HCT116 (cell line): ENCODE data around the gene GMDS. TPM values are rescaled to one million over a fixed set of nuclear protein-coding genes. Genes with fewer than 3 reads are reported as not detected.

Experiments
- ATAC-seq: fragments of 200-7000 bp; cut with Tn5 transposase; 2 replicates; pipeline ENCODE4 v1.9.1; 2020; ENCODE audit warnings: mild to moderate bottlenecking, moderate library complexity
- BruUV-seq: library from RNA; stranded (reverse); fragments of 400-500 nt; replicated peaks from 2 replicates; lab custom pipeline; 2021; lab: Mats Ljungman, UMichigan
- CTCF ChIA-PET: fragments of 300-600 bp; sonication (Branson Sonifier 250); formaldehyde crosslinking; loops from one replicate; lab custom pipeline; 2021; ENCODE audit warnings: antibody characterized with exemption; lab: Charles Lee
- POLR2A ChIA-PET: fragments of 300-600, 350-600 bp; sonication (Branson Sonifier 250); formaldehyde crosslinking; loops from one replicate; lab custom pipeline; 2021; ENCODE audit warnings: antibody characterized with exemption; lab: Charles Lee
- RAD21 ChIA-PET, 2 experiments: fragments of 300-600 bp; sonication (Branson Sonifier 250); formaldehyde crosslinking; loops; one replicate each; lab custom pipeline; 2023; ENCODE audit warnings: low total read pairs in 2 of 2; ENCODE audit not compliant: uncharacterized antibody in 2 of 2, unreplicated experiment in 2 of 2, low non-redundant PET in 1 of 2; lab: Charles Lee
- DNase-seq: peaks from one replicate; pipeline ENCODE4 v3.0.0-alpha.2; 2010; ENCODE audit warnings: low read depth, low spot score
- H2AFZ ChIP-seq: fragments of 200-600 bp; shearing (Covaris generic), sonication (generic); 2 replicates; pipeline ENCODE4 v1.6.1; 2017; ENCODE audit warnings: low read depth, mixed run types, mixed read lengths, antibody characterized with exemption, low read length; ENCODE audit not compliant: poor library complexity, severe bottlenecking
- H3K27ac ChIP-seq: 2 replicates; pipeline ENCODE4 v1.5.1; 2012; ENCODE audit warnings: low read depth, low read length
- H3K27me3 ChIP-seq: fragments of 200-600 bp; sonication (generic); 2 replicates; pipeline ENCODE4 v1.6.1; 2016; ENCODE audit warnings: mixed run types, low read length, mixed read lengths; ENCODE audit not compliant: insufficient read depth
- H3K36me3 ChIP-seq, 2 experiments: fragments of 200-500 bp in 1 of 2; fragments of 200-600 bp in 1 of 2; sonication (Bioruptor generic) in 1 of 2; sonication (generic) in 1 of 2; 2 replicates each; pipeline versions ENCODE4 v1.5.1 to v1.6.1; 2014 to 2016; ENCODE audit warnings: low read length in 2 of 2, inconsistent platforms in 1 of 2, mixed read lengths in 1 of 2, mixed run types in 1 of 2; ENCODE audit not compliant: insufficient read depth in 2 of 2, control insufficient read depth in 1 of 2
- H3K4me1 ChIP-seq, 2 experiments: fragments of 200-600 bp in 1 of 2; sonication (generic) in 1 of 2; 2 replicates each; pipeline versions ENCODE4 v1.5.1 to v1.6.1; 2012 to 2017; ENCODE audit warnings: low read length in 2 of 2, inconsistent platforms in 1 of 2, mild to moderate bottlenecking in 1 of 2, mixed read lengths in 1 of 2, mixed run types in 1 of 2, moderate library complexity in 1 of 2; ENCODE audit not compliant: insufficient read depth in 2 of 2, control insufficient read depth in 1 of 2
- H3K4me2 ChIP-seq: fragments of 200-600 bp; sonication (generic); 2 replicates; pipeline ENCODE4 v1.6.1; 2017; ENCODE audit warnings: mixed run types, low read length, mixed read lengths
- H3K4me3 ChIP-seq, 2 experiments: fragments of 200-600 bp in 1 of 2; sonication (generic) in 1 of 2; replicated peaks in 1 of 2; 2 replicates each; pipeline ENCODE4 v1.5.1; 2011 to 2016; ENCODE audit warnings: low read length in 2 of 2, control low read depth in 1 of 2, low read depth in 1 of 2, mild to moderate bottlenecking in 1 of 2, mixed read lengths in 1 of 2, mixed run types in 1 of 2
- H3K79me2 ChIP-seq: fragments of 200-600 bp; sonication (generic); 2 replicates; pipeline ENCODE4 v1.6.1; 2017; ENCODE audit warnings: mild to moderate bottlenecking, mixed run types, low read length, moderate library complexity, mixed read lengths; ENCODE audit not compliant: insufficient read depth
- H3K9ac ChIP-seq: fragments of 200-600 bp; sonication (generic); 2 replicates; pipeline ENCODE4 v1.6.1; 2016; ENCODE audit warnings: low read length, mixed read lengths
- H3K9me2 ChIP-seq: fragments of 200-600 bp; sonication (generic), shearing (Covaris generic); 2 replicates; pipeline ENCODE4 v1.6.1; 2017; ENCODE audit warnings: mixed run types, mild to moderate bottlenecking, moderate library complexity; ENCODE audit not compliant: insufficient read depth
- H3K9me3 ChIP-seq, 2 experiments: fragments of 200-500 bp in 1 of 2; fragments of 200-600 bp in 1 of 2; sonication (Bioruptor generic) in 1 of 2; sonication (generic) in 1 of 2; 2 replicates each; pipeline ENCODE4 v1.6.1; 2014 to 2017; ENCODE audit warnings: low read length in 2 of 2, mixed read lengths in 2 of 2, inconsistent platforms in 1 of 2, low read depth in 1 of 2, mild to moderate bottlenecking in 1 of 2, mixed run types in 1 of 2, moderate library complexity in 1 of 2; ENCODE audit not compliant: control insufficient read depth in 1 of 2, insufficient read depth in 1 of 2
- H4K20me1 ChIP-seq: fragments of 200-600 bp; sonication (generic), shearing (Covaris generic); 2 replicates; pipeline ENCODE4 v1.6.1; 2017; ENCODE audit warnings: mixed run types, mild to moderate bottlenecking, moderate library complexity; ENCODE audit not compliant: insufficient read depth
- CEBPB ChIP-seq: IDR thresholded peaks from 2 replicates; pipeline ENCODE4 v1.6.1; 2012; ENCODE audit warnings: low read depth
- EGR1 ChIP-seq: IDR thresholded peaks from 2 replicates; pipeline ENCODE4 v1.6.1; 2012; ENCODE audit warnings: low read depth
- EZH2 ChIP-seq: fragments of 200-600 bp; sonication (generic); IDR thresholded peaks from 2 replicates; pipeline ENCODE4 v1.6.1; 2017; ENCODE audit warnings: antibody characterized with exemption, mixed run types
- POLR2AphosphoS5 ChIP-seq: IDR thresholded peaks from 2 replicates; pipeline ENCODE4 v1.6.1; 2011; ENCODE audit warnings: mild to moderate bottlenecking, low read depth, low read length, moderate library complexity
- SIN3A ChIP-seq: IDR thresholded peaks from 2 replicates; pipeline ENCODE4 v1.6.1; 2012; ENCODE audit warnings: low read depth
- ZBTB33 ChIP-seq: IDR thresholded peaks from 2 replicates; pipeline ENCODE4 v1.6.1; 2011; ENCODE audit warnings: mild to moderate bottlenecking, low read length, moderate library complexity; ENCODE audit not compliant: insufficient replicate concordance; ENCODE audit errors: extremely low read depth
- ZFX ChIP-seq: fragments of 450-650 bp; IDR thresholded peaks from 2 replicates; pipeline ENCODE4 v1.6.1; 2017
- intact Hi-C: fragments of 100-400 bp; cut with micrococcal nuclease; formaldehyde crosslinking; loops from 2 replicates; pipeline ENCODE4 v1.10.0; 2022
- total RNA-seq: library from RNA; stranded (reverse); gene quantifications from one replicate; pipeline ENCODE4 v1.2.1, GENCODE V29; 2021; ENCODE audit not compliant: unreplicated experiment
- TF ChIP-seq, protein P1 (sequence below), 3 experiments: fragments of 200-600 bp in 1 of 3; sonication (generic) in 1 of 3; IDR thresholded peaks in 2 of 3; conservative IDR thresholded peaks in 1 of 3; 2 replicates each; pipeline ENCODE4 v1.5.1; 2012 to 2017; ENCODE audit warnings: low read depth in 2 of 3, low read length in 2 of 3, antibody characterized with exemption in 1 of 3, borderline replicate concordance in 1 of 3, control low read depth in 1 of 3, mild to moderate bottlenecking in 1 of 3, mixed read lengths in 1 of 3, mixed run types in 1 of 3, moderate library complexity in 1 of 3; ENCODE audit not compliant: insufficient read depth in 1 of 3

Gene GMDS
- total RNA-seq, 1 experiment from 2014 or later = 34.4 TPM

DNA sequence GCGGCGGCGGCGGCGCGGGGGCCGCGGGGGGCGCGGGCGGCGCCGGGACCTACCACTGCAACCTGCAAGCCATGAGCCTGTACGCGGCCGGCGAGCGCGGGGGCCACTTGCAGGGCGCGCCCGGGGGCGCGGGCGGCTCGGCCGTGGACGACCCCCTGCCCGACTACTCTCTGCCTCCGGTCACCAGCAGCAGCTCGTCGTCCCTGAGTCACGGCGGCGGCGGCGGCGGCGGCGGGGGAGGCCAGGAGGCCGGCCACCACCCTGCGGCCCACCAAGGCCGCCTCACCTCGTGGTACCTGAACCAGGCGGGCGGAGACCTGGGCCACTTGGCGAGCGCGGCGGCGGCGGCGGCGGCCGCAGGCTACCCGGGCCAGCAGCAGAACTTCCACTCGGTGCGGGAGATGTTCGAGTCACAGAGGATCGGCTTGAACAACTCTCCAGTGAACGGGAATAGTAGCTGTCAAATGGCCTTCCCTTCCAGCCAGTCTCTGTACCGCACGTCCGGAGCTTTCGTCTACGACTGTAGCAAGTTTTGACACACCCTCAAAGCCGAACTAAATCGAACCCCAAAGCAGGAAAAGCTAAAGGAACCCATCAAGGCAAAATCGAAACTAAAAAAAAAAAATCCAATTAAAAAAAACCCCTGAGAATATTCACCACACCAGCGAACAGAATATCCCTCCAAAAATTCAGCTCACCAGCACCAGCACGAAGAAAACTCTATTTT is 633.7 kb downstream of the GMDS start:
- Histone ChIP-seq H3K27ac (peak overlapping the region; percentile 99), H2AFZ (no peak overlapping the region), H3K27me3 (no peaks in the 10 kb centered on the region), H3K9me2 (no peaks in the 10 kb centered on the region), H3K4me2 (peak overlapping the region; percentile 97), H3K36me3 (peaks cover 3 to 4% of the 10 kb centered on the region in 2 experiments; a peak in 1 of 4 replicates), H3K9ac (peak overlapping the region; percentile 79), H3K9me3 (no peaks in the 10 kb centered on the region), H3K79me2 (peaks cover 40% of the 10 kb centered on the region), H3K4me3 (peak overlapping the region; percentile 70 to 79), H4K20me1 (0 out of 2 replicates have a peak, but pooled peaks cover 6% of the 10 kb centered on the region), H3K4me1 (peaks cover 11 to 22% of the 10 kb centered on the region in 2 experiments; a peak in 3 of 4 replicates)
- BruUV-seq = no TSS peak
- ATAC-seq (no peak), DNase-seq (no peak)
- TF ChIP-seq CEBPB = no peak
- 0 out of 2 replicates have a peak, but pooled peaks have one; percentile 16 for TF ChIP-seq SIN3A
- peak; percentile 50 for TF ChIP-seq ZFX
- ChIA-PET RAD21 (interaction anchor here (0.6 to 1.2 kb wide), 5 partner anchors 18 to 1019 kb away, joined by 3 to 10 read pairs (median 3); no protein-coding TSS in a partner anchor), CTCF (interaction anchor here (0.7 to 3.1 kb wide), 6 partner anchors 12 to 1023 kb away, joined by 3 to 9 read pairs (median 6); no protein-coding TSS in a partner anchor), POLR2A (interaction anchor here (1.1 kb wide), 1 partner anchor 492 kb away, joined by 3 read pairs; no protein-coding TSS in a partner anchor)
- intact Hi-C loops = loop anchor here (1.0 kb wide), 1 partner anchor 16 kb away; no protein-coding TSS in a partner anchor

- Histone ChIP-seq H3K9ac (peak overlapping the region; percentile 79), H3K4me1 (peaks cover 11 to 22% of the 10 kb centered on the region in 2 experiments; a peak in 3 of 4 replicates), H3K79me2 (peaks cover 40% of the 10 kb centered on the region), H3K27me3 (no peaks in the 10 kb centered on the region), H3K9me3 (no peaks in the 10 kb centered on the region), H3K36me3 (peaks cover 3 to 4% of the 10 kb centered on the region in 2 experiments; a peak in 1 of 4 replicates), H3K4me2 (peak overlapping the region; percentile 97), H2AFZ (no peak overlapping the region), H4K20me1 (0 out of 2 replicates have a peak, but pooled peaks cover 6% of the 10 kb centered on the region), H3K9me2 (no peaks in the 10 kb centered on the region), H3K4me3 (peak overlapping the region; percentile 70 to 79), H3K27ac (peak overlapping the region; percentile 99)
- no peak for DNase-seq
- ATAC-seq = peak; percentile 27
- intact Hi-C loops = loop anchor here (1.0 kb wide), 1 partner anchor 16 kb away; no protein-coding TSS in a partner anchor
- ChIA-PET RAD21 (interaction anchor here (0.6 to 1.2 kb wide), 4 partner anchors 28 to 1020 kb away, joined by 3 to 10 read pairs (median 4); no protein-coding TSS in a partner anchor), POLR2A (no interaction called here), CTCF (interaction anchor here (1.2 to 3.1 kb wide), 4 partner anchors 76 to 1023 kb away, joined by 6 to 9 read pairs (median 8); no protein-coding TSS in a partner anchor)
- TF ChIP-seq, protein P1, sequence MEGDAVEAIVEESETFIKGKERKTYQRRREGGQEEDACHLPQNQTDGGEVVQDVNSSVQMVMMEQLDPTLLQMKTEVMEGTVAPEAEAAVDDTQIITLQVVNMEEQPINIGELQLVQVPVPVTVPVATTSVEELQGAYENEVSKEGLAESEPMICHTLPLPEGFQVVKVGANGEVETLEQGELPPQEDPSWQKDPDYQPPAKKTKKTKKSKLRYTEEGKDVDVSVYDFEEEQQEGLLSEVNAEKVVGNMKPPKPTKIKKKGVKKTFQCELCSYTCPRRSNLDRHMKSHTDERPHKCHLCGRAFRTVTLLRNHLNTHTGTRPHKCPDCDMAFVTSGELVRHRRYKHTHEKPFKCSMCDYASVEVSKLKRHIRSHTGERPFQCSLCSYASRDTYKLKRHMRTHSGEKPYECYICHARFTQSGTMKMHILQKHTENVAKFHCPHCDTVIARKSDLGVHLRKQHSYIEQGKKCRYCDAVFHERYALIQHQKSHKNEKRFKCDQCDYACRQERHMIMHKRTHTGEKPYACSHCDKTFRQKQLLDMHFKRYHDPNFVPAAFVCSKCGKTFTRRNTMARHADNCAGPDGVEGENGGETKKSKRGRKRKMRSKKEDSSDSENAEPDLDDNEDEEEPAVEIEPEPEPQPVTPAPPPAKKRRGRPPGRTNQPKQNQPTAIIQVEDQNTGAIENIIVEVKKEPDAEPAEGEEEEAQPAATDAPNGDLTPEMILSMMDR (IDR thresholded peaks at IDR 0.05 in 2 of 3, conservative IDR thresholded peaks at IDR 0.05 in 1 of 3; ENCODE audit: borderline replicate concordance in 1 of 3, insufficient read depth in 1 of 3, low read depth in 2 of 3, low read length in 2 of 3) = peak in 1 of 3 experiments; percentile 22; a peak in 1 of 6 replicates
- TF ChIP-seq EGR1 = no peak
- TF ChIP-seq ZBTB33 = peak; percentile 14
- peak; percentile 54 for TF ChIP-seq POLR2AphosphoS5
- TF ChIP-seq EZH2 = no peak
- BruUV-seq = no TSS peak
These were observed 634.2 kb downstream of the GMDS start for GRCh38 chr6:1611322-1611571.
